ENCODE results near the gene ITPKB.
"Not testable (repeated sequence)": the region's sequence is repeated elsewhere in the genome, so short reads cannot be mapped to it uniquely, and the experiment has no call there.

The ITPKB gene

GRCh38 chr1:226782845-226783601, 43.9 kb upstream of the ITPKB start:
- no peak for TF ChIP-seq CTCF (conservative IDR thresholded peaks at IDR 0.05)
- no peak overlapping the region for H3K27ac ChIP-seq

- no peak for TF ChIP-seq CTCF (conservative IDR thresholded peaks at IDR 0.05)
- H3K27ac ChIP-seq: no peak overlapping the region
Measured at GRCh38 chr1:226781937-226782609, 43.0 kb upstream of the ITPKB start.

- no peak overlapping the region for H3K27ac ChIP-seq
- TF ChIP-seq CTCF (conservative IDR thresholded peaks at IDR 0.05): no peak
Measured at GRCh38 chr1:226779561-226779960, 40.5 kb upstream of the ITPKB start.

- no peak for TF ChIP-seq CTCF (conservative IDR thresholded peaks at IDR 0.05)
- no peak overlapping the region for H3K27ac ChIP-seq
Measured at GRCh38 chr1:226778657-226779058, 39.6 kb upstream of the ITPKB start.

- TF ChIP-seq CTCF (conservative IDR thresholded peaks at IDR 0.05): no peak
- no peak overlapping the region for H3K27ac ChIP-seq
Measured at GRCh38 chr1:226776975-226777374, 37.9 kb upstream of the ITPKB start.

- H3K27ac ChIP-seq: no peak overlapping the region
- TF ChIP-seq CTCF (conservative IDR thresholded peaks at IDR 0.05): no peak
Measured at GRCh38 chr1:226776066-226776465, 37.0 kb upstream of the ITPKB start.

GRCh38 chr1:226772446-226773139, 33.5 kb upstream of the ITPKB start:
- no peak for TF ChIP-seq CTCF (conservative IDR thresholded peaks at IDR 0.05)
- no peak overlapping the region for H3K27ac ChIP-seq

GRCh38 chr1:226767170-226767569, 28.1 kb upstream of the ITPKB start:
- not testable (repeated sequence) for H3K27ac ChIP-seq
